ENCODE results near the gene KIF2C. TPM values are rescaled to one million over a fixed set of nuclear protein-coding genes. Genes with fewer than 3 reads are reported as not detected.
A peak's percentile ranks its signal among the peaks of the same experiment; 100 is the strongest.

Gene KIF2C
- total RNA-seq, 4 donors from 2014 or later, result 0.64 to 15.1 TPM; not detected in 2

GRCh38 chr1:44805311-44806024 is 65.8 kb downstream of the KIF2C start:
- Histone ChIP-seq H3K4me3 (no peak overlapping the region), H3K27ac (peak overlapping the region; percentile 99 to 100), H3K27me3 (no peaks in the 10 kb centered on the region), H3K36me3 (no peaks in the 10 kb centered on the region), H3K9me3 (no peaks in the 10 kb centered on the region), H3K4me1 (peaks cover 19 to 47% of the 10 kb centered on the region in 2 donors)
- TF ChIP-seq POLR2A (IDR thresholded peaks at IDR 0.05), result no peak
- no peak for TF ChIP-seq CTCF (IDR thresholded peaks at IDR 0.05)
- DNase-seq, result peak in 1 of 2 donors; percentile 20
- intact Hi-C loops (cut with DNase I; ENCODE audit: low total_unique reads), result no loop called here

GRCh38 chr1:44806025-44806703 is 66.5 kb downstream of the KIF2C start:
- no peak for TF ChIP-seq CTCF (IDR thresholded peaks at IDR 0.05)
- TF ChIP-seq POLR2A (IDR thresholded peaks at IDR 0.05), result no peak
- H3K27ac ChIP-seq, result peak overlapping the region; percentile 99 to 100
- no peaks in the 10 kb centered on the region for H3K36me3 ChIP-seq
- no peaks in the 10 kb centered on the region for H3K9me3 ChIP-seq
- peak in 1 of 2 donors; percentile 47 for DNase-seq
- H3K27me3 ChIP-seq, result no peaks in the 10 kb centered on the region
- intact Hi-C loops (cut with DNase I; ENCODE audit: low total_unique reads), result no loop called here
- H3K4me1 ChIP-seq, result peaks cover 21 to 54% of the 10 kb centered on the region in 2 donors
- no peak overlapping the region for H3K4me3 ChIP-seq

GRCh38 chr1:44806704-44807363 is 67.2 kb downstream of the KIF2C start, which contains the start of gene DYNLT4:
Gene DYNLT4 (minus strand): TSS chr1:44807351. CDS start chr1:44806668, 683 bp downstream.
- Histone ChIP-seq H3K9me3 (no peaks in the 10 kb centered on the region), H3K36me3 (no peaks in the 10 kb centered on the region), H3K27ac (peak within 1 kb of the TSS; percentile 99 to 100), H3K27me3 (no peaks in the 10 kb centered on the region), H3K4me1 (peaks cover 21 to 61% of the 10 kb centered on the region in 2 donors), H3K4me3 (peak within 1 kb of the TSS; percentile 8 to 46)
- TF ChIP-seq POLR2A (IDR thresholded peaks at IDR 0.05) (peak in 1 of 2 donors; percentile 71), CTCF (IDR thresholded peaks at IDR 0.05) (no peak)
- no peak for DNase-seq
- intact Hi-C loops (cut with DNase I; ENCODE audit: low total_unique reads), result no loop called here

- H3K9me3 ChIP-seq, result no peaks in the 10 kb centered on the region
- peak overlapping the region; percentile 8 to 46 for H3K4me3 ChIP-seq
- DNase-seq, result peak; percentile 97 to 99
- H3K27ac ChIP-seq, result peak overlapping the region; percentile 99 to 100
- no peaks in the 10 kb centered on the region for H3K36me3 ChIP-seq
- H3K4me1 ChIP-seq, result peaks cover 21 to 63% of the 10 kb centered on the region in 2 donors
- TF ChIP-seq POLR2A (IDR thresholded peaks at IDR 0.05) (peak; percentile 11 to 62), CTCF (IDR thresholded peaks at IDR 0.05) (no peak)
- intact Hi-C loops (cut with DNase I; ENCODE audit: low total_unique reads), result no loop called here
- no peaks in the 10 kb centered on the region for H3K27me3 ChIP-seq
Measured at GRCh38 chr1:44807364-44808062, 67.9 kb downstream of the KIF2C start.

Data from uterus (tissue), 4 donors.